GM18858 (cell line): ENCODE measurements around the gene RTEL1.

Experiments used
- ATAC-seq: cut with Tn5 transposase; IDR thresholded peaks from one replicate; pipeline ENCODE4 v1.9.1; 2021; ENCODE audit not compliant: unreplicated experiment

RTEL1 gene

GRCh38 chr20:63697868-63698545 is 39.9 kb downstream of the RTEL1 start:
- no peak for ATAC-seq

GRCh38 chr20:63698739-63699465 is 40.8 kb downstream of the RTEL1 start:
- ATAC-seq = no peak

- no peak for ATAC-seq
These were observed 41.5 kb downstream of the RTEL1 start for GRCh38 chr20:63699466-63700198.

- no peak for ATAC-seq
These were observed 42.3 kb downstream of the RTEL1 start for GRCh38 chr20:63700199-63701050.

- ATAC-seq = no peak
These were observed 42.9 kb downstream of the RTEL1 start for GRCh38 chr20:63701051-63701328.

- no peak for ATAC-seq
These were observed 43.4 kb downstream of the RTEL1 start for GRCh38 chr20:63701329-63702035.

- no peak for ATAC-seq
These were observed 44.0 kb downstream of the RTEL1 start for GRCh38 chr20:63702036-63702665.

GRCh38 chr20:63702751-63703470 is 44.8 kb downstream of the RTEL1 start:
- ATAC-seq = no peak

- no peak for ATAC-seq
These were observed 45.4 kb downstream of the RTEL1 start for GRCh38 chr20:63703471-63703975.

- no peak for ATAC-seq
These were observed 46.0 kb downstream of the RTEL1 start for GRCh38 chr20:63703976-63704748.

- ATAC-seq = no peak
These were observed 46.6 kb downstream of the RTEL1 start for GRCh38 chr20:63704749-63705117.

- ATAC-seq = no peak
These were observed 47.3 kb downstream of the RTEL1 start for GRCh38 chr20:63705232-63706026.

- ATAC-seq = no peak
These were observed 48.0 kb downstream of the RTEL1 start for GRCh38 chr20:63706027-63706695.

- ATAC-seq = no peak
These were observed 48.9 kb downstream of the RTEL1 start for GRCh38 chr20:63706852-63707557.

- no peak for ATAC-seq
These were observed 49.6 kb downstream of the RTEL1 start, which contains the start of the genes ARFRP1 and ZGPAT for GRCh38 chr20:63707558-63708300. Gene ARFRP1, minus strand, starts transcription at chr20:63707976. Its CDS starts 885 bp downstream, at chr20:63707091. Gene ZGPAT, plus strand, starts transcription at chr20:63708039. Its CDS starts 542 bp downstream, at chr20:63708581.
